GM18502 (cell line): Measurements from ENCODE around the gene UNC119.
"Not testable (repeated sequence)": the region's sequence is repeated elsewhere in the genome, so short reads cannot be mapped to it uniquely, and the experiment has no call there.

Experiments
- ATAC-seq: cut with Tn5 transposase; IDR thresholded peaks from one replicate; pipeline ENCODE4 v1.9.1; 2021; ENCODE audit warnings: mild to moderate bottlenecking; ENCODE audit not compliant: unreplicated experiment, poor library complexity

The UNC119 gene

GRCh38 chr17:28524476-28525424, 27.7 kb downstream of the UNC119 start:
- ATAC-seq = no peak

- no peak for ATAC-seq
Observed at GRCh38 chr17:28523876-28524275, 28.5 kb downstream of the UNC119 start.

- ATAC-seq = no peak
Observed at GRCh38 chr17:28523186-28523585, 29.2 kb downstream of the UNC119 start.

GRCh38 chr17:28522281-28522680, 30.1 kb downstream of the UNC119 start:
- not testable (repeated sequence) for ATAC-seq

GRCh38 chr17:28521311-28522085, 30.9 kb downstream of the UNC119 start:
- ATAC-seq = no peak

GRCh38 chr17:28520687-28521086, 31.7 kb downstream of the UNC119 start:
- ATAC-seq = no peak

GRCh38 chr17:28519236-28519635, 33.2 kb downstream of the UNC119 start:
- ATAC-seq = no peak

- ATAC-seq = no peak
Observed at GRCh38 chr17:28518578-28518977, 33.8 kb downstream of the UNC119 start.

GRCh38 chr17:28518132-28518531, 34.3 kb downstream of the UNC119 start:
- ATAC-seq = no peak

- ATAC-seq = no peak
Observed at GRCh38 chr17:28515518-28515917, 36.9 kb downstream of the UNC119 start.

GRCh38 chr17:28514561-28515002, 37.8 kb downstream of the UNC119 start:
- no peak for ATAC-seq

- ATAC-seq = no peak
Observed at GRCh38 chr17:28513476-28513875, 38.9 kb downstream of the UNC119 start.

- ATAC-seq = no peak
Observed at GRCh38 chr17:28511858-28512461, 40.5 kb downstream of the UNC119 start.

GRCh38 chr17:28509789-28510188, 42.6 kb downstream of the UNC119 start:
- ATAC-seq = no peak

GRCh38 chr17:28508211-28508724, 44.2 kb downstream of the UNC119 start:
- ATAC-seq = no peak

GRCh38 chr17:28507567-28508203, 44.7 kb downstream of the UNC119 start:
- ATAC-seq = no peak

GRCh38 chr17:28506763-28507487, 45.5 kb downstream of the UNC119 start:
- ATAC-seq = no peak

- no peak for ATAC-seq
Observed at GRCh38 chr17:28505986-28506665, 46.3 kb downstream of the UNC119 start, which contains the start of gene FOXN1. Gene FOXN1, plus strand, starts transcription at chr17:28506348. Its CDS starts 17,622 bp downstream, at chr17:28523970.

GRCh38 chr17:28503420-28503819, 49.0 kb downstream of the UNC119 start:
- ATAC-seq = no peak
